ENCODE results near the gene EXOSC2.

Gene EXOSC2

DNA sequence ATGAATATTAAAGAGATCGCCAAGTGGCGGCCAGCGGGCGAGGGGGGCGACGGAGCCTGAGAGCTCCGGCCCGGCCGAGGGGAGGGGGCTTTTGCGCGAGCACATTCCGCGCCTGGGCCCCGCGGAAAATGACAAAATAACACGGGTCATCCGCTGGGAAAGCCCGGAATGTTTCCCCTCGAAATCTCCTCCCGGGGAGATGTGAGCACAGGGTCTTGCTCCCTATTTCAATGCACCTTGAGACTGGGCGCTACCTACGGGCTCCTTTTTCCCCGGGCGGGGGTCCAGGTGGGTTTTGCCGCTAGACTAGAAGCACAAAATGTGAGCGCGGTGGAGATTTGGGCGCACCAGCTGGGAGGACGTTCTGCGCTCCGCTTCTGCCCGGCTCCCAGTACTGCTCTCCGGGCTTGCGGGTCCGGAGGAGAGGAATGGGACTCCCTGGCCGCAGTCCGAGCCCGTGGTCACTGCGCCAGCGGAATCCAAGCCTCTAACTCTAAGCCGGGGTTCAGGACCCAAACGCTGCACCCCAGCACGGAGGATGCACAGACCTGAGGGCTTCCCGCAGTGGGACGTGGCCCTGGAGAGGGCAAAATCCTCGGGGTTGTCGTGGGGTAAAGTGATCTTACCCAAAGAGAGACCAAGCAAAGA, 32.0 kb upstream of the EXOSC2 start:
- TF ChIP-seq YY1 (IDR thresholded peaks at IDR 0.05; ENCODE audit: low read depth) (no peak), MAX (IDR thresholded peaks at IDR 0.05) (no peak), TAF1 (IDR thresholded peaks at IDR 0.05; ENCODE audit: low read depth) (no peak), EGR1 (IDR thresholded peaks at IDR 0.05) (no peak), CEBPB (IDR thresholded peaks at IDR 0.05) (no peak), CREB1 (IDR thresholded peaks at IDR 0.05; ENCODE audit: low read depth) (no peak), TCF12 (IDR thresholded peaks at IDR 0.05; ENCODE audit: low read depth) (no peak), EP300 (IDR thresholded peaks at IDR 0.05; ENCODE audit: borderline replicate concordance) (no peak)
- TF ChIP-seq, protein P1, sequence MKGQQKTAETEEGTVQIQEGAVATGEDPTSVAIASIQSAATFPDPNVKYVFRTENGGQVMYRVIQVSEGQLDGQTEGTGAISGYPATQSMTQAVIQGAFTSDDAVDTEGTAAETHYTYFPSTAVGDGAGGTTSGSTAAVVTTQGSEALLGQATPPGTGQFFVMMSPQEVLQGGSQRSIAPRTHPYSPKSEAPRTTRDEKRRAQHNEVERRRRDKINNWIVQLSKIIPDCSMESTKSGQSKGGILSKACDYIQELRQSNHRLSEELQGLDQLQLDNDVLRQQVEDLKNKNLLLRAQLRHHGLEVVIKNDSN (IDR thresholded peaks at IDR 0.05), result no peak
- TF ChIP-seq, protein P2, sequence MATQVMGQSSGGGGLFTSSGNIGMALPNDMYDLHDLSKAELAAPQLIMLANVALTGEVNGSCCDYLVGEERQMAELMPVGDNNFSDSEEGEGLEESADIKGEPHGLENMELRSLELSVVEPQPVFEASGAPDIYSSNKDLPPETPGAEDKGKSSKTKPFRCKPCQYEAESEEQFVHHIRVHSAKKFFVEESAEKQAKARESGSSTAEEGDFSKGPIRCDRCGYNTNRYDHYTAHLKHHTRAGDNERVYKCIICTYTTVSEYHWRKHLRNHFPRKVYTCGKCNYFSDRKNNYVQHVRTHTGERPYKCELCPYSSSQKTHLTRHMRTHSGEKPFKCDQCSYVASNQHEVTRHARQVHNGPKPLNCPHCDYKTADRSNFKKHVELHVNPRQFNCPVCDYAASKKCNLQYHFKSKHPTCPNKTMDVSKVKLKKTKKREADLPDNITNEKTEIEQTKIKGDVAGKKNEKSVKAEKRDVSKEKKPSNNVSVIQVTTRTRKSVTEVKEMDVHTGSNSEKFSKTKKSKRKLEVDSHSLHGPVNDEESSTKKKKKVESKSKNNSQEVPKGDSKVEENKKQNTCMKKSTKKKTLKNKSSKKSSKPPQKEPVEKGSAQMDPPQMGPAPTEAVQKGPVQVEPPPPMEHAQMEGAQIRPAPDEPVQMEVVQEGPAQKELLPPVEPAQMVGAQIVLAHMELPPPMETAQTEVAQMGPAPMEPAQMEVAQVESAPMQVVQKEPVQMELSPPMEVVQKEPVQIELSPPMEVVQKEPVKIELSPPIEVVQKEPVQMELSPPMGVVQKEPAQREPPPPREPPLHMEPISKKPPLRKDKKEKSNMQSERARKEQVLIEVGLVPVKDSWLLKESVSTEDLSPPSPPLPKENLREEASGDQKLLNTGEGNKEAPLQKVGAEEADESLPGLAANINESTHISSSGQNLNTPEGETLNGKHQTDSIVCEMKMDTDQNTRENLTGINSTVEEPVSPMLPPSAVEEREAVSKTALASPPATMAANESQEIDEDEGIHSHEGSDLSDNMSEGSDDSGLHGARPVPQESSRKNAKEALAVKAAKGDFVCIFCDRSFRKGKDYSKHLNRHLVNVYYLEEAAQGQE (IDR thresholded peaks at IDR 0.05; ENCODE audit: low read depth), result no peak

- TF ChIP-seq EGR1 (IDR thresholded peaks at IDR 0.05) (no peak), ZBTB7A (IDR thresholded peaks at IDR 0.05; ENCODE audit: low read depth) (peak; percentile 30; the same call in 1 of the 2 replicates)
These were observed 31.2 kb upstream of the EXOSC2 start for GRCh38 chr9:130662099-130662969.

- TF ChIP-seq ZBTB7A (IDR thresholded peaks at IDR 0.05; ENCODE audit: low read depth), result no peak; the same call in 1 of the 2 replicates
- no peak for TF ChIP-seq EP300 (IDR thresholded peaks at IDR 0.05; ENCODE audit: borderline replicate concordance)
- no peak for TF ChIP-seq CEBPB (IDR thresholded peaks at IDR 0.05)
- no peak for TF ChIP-seq TCF12 (IDR thresholded peaks at IDR 0.05; ENCODE audit: low read depth)
- TF ChIP-seq, protein P1 (IDR thresholded peaks at IDR 0.05), result no peak
- TF ChIP-seq, protein P2 (IDR thresholded peaks at IDR 0.05; ENCODE audit: low read depth), result no peak
- no peak for TF ChIP-seq TAF1 (IDR thresholded peaks at IDR 0.05; ENCODE audit: low read depth)
These were observed 30.7 kb upstream of the EXOSC2 start for GRCh38 chr9:130662970-130663257.

GRCh38 chr9:130663258-130663976, 30.2 kb upstream of the EXOSC2 start:
- TF ChIP-seq TCF12 (IDR thresholded peaks at IDR 0.05; ENCODE audit: low read depth), result no peak
- peak; percentile 60 for TF ChIP-seq MAX (IDR thresholded peaks at IDR 0.05)
- 0 out of 2 replicates have a peak, but pooled peaks have one; percentile 27 for TF ChIP-seq ZBTB7A (IDR thresholded peaks at IDR 0.05; ENCODE audit: low read depth)

DNA sequence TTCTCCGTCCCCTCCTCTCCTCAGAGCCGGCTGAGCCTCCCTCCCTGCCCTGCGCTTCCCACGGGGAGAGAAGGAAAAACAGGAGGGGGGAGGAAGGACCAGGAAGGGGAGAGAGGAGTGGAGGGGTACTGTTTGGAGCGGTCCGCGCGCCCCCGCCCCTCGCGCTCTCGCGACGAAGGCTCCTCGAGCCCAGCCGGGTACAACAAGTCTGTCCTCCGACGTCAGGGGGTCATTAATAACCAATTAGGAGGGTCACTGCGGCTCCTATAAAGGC, 29.7 kb upstream of the EXOSC2 start:
- TF ChIP-seq, protein P1 (IDR thresholded peaks at IDR 0.05), result no peak
- TF ChIP-seq FOXM1 (IDR thresholded peaks at IDR 0.05; ENCODE audit: borderline replicate concordance, low read depth) (no peak), TAF1 (IDR thresholded peaks at IDR 0.05; ENCODE audit: low read depth) (no peak), TCF12 (IDR thresholded peaks at IDR 0.05; ENCODE audit: low read depth) (no peak), YY1 (IDR thresholded peaks at IDR 0.05; ENCODE audit: low read depth) (no peak), CREB1 (IDR thresholded peaks at IDR 0.05; ENCODE audit: low read depth) (no peak), ZBTB7A (IDR thresholded peaks at IDR 0.05; ENCODE audit: low read depth) (no peak), RAD21 (IDR thresholded peaks at IDR 0.05; ENCODE audit: low read depth) (no peak)

All from Ishikawa (cell line).